Activated CD8-positive, alpha-beta memory T cell treated with anti-CD3 and anti-CD28 coated beads, Interleukin-2, amount 50 U/mL, for 48 hours (primary cell): Measurements from ENCODE around the gene DOCK10.
"Not testable (repeated sequence)": the region's sequence is repeated elsewhere in the genome, so short reads cannot be mapped to it uniquely, and the experiment has no call there.

Experiments
- DNase-seq: peaks from one replicate; pipeline ENCODE4 v3.0.0-alpha.2; 2020

The DOCK10 gene

DNA sequence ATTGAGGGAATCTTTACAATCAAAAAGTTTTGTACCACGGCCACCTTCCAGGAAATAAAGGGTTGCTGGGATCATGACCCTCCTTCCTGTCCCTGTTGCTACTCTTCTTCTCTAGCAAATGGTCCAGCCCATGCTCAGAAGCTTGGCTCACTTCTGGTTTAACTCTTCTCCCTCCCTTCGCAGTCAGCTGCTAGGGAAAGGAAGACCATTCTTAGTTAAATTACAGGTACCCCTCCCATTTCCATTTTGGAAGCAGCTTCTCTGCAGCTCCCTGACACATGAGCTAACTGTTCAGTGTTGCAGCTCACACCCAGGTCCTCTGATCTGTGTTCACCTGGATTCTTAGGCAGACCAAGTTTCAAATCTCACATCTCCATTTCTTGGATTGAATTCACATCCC is 100.3 kb downstream of the DOCK10 start:
- DNase-seq = no peak

DNA sequence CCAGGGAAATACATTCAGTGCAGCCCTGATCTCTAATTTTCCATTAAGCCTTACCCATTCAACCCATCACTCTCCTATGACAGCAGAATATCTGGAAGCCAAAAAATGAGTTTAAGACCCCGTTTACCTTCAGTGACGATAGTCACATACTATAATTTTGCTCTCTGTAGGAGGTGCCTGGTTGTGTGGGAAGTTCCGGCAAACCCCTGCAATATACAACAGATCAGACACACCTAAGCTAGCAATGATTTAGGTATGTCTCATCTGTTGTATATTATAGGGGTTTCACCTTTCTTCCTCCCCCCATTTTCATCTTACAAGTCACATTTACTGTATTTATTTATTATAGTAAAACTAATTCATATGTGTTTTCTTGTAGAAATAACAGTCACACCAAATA is 101.7 kb downstream of the DOCK10 start:
- DNase-seq = no peak

DNA sequence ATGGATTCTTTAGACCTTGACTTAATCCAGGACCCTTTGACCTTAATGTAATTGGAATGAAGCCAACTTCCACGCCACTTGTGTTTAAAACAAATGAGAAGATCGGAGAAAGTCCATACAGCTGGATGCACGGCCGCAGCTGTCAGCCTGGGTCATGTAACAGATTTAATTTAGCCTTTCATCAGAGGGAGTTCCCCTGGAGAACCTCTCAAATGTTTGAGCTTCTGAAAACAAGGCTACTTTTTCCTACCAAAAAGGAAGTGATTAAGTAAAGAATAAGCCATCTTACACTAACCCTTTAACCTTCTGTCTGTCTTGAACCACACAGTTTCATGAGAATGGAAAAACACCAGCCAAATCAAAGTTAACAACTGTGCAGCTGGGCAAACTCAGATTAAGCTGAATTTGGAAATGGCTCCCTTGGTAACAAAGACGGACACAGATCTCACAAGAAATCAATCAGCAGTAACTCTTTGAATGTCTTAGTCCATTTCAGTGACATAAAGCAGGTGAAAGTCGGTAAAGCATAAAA is 103.6 kb downstream of the DOCK10 start:
- no peak for DNase-seq

DNA sequence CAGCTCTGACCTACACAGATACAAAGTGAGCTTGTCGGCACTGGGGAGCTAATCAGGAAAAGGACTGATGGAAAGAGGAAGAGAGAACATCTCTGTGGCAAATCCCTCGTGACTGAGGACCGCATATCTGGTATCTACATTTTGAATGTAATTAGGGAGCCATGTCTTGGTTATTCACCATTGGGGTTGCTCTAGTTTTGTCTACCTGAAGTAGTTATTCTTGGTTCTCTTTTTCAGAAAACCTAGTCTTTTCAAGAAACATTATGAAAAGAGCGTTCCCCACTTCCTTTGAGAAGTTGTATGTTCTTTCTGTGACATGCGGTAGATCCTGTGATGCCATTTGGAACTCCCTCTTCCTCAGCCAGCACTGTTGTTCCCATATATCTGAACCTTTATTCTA is 104.4 kb downstream of the DOCK10 start:
- DNase-seq = no peak

DNA sequence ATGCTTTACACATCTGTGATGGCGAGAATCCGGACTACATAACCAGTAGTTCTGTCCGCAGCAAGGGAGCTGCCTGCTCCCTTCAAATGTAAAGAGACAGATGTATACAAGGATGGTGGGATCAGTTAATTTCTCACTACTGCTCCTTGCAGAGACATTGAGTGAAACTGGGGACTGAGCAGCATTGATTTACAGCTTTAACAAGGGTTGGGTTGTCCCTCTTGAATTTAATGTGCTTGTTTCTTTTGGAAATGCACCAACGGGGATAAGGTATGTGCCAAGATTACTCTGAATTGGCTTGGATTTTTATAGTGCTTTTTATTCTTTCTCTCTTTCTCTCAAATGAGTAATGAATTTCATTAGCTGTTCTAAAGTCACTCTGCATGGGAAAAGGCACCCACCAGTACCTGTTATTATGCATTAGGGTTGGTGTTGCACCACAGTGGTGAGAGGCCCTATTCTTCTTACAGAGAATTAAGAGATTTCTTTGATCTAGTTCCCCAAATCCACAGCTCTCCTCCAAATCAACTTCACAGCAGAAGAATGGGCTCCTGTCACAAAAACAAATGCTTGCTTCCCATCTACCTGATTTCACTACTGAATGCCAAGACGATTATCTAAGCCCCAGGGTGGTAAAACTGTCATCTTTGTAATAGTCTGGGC is 107.6 kb downstream of the DOCK10 start:
- DNase-seq = no peak

DNA sequence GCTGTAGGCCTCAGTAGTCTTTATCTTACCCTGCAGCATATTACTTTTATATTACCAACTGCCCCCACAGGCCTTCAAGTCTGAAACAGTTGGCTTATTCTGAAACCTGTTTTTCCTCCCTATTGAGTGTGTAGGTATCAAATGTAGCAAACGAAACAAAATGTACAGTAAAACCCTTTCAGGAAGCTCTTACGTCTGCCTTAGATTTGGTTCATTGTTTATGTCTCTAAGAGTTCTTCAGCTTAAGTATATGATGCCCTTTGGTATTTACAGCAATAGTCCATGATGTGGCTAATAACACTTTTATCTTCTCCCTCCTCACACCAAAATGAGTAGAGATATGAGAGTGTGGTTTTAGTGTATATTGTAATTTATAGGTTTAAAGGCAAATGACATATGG is 108.8 kb downstream of the DOCK10 start:
- no peak for DNase-seq

DNA sequence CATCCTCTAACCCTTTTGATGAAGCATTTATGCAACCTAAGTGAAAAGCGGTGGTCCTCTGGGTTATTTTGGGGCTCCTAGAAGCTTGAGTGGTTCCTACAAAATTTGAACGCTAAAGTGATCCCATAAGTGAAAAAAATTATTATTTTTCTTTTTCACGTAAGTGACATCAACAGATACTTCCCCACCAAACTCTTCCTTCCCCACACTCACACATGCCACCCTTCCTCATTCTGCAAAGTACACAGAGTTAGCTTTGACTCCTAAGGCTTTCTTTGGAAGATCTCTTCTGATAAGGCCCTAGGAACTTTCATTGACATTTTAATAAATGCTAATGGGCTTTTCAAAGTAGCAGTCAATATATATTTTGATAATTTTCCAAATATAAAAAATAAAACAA is 109.7 kb downstream of the DOCK10 start:
- DNase-seq = no peak

DNA sequence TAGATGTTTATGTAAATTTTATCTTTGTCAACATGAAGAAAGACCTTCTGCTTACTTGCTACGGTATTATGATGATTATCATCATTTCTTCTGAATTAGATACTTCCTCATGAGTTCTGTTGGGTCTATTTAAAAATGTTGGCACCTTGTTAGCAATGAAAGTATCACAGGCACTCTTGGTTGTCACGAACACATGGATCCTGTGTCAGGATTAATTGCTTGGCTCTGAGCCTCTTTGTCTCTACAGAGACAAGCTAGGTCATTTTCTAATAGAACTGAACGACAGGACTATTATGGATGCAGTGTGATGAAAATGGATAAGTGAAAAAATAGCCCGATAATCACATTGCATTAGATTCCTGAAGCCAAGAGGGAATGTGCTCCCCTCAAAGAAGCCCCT is 110.3 kb downstream of the DOCK10 start:
- no peak for DNase-seq

DNA sequence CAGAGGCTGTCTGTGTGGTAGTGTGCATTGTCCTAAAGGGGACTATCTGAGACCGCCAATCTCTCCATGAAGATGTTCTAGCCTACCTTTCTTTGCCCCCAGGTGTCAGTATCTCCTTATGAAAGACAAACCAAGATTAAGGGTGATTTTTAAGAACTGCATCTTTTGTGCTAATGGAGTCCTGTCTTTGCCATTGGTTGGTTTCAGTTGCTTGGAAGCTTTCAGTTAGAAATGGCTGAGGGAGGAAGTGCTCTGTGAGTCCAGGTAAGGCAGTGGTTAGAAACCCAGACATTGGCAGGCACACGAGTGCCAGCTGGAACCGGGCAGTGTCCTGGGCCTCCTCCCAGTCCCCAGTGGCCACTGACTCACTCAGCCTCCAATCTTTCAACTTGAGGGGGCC is 111.3 kb downstream of the DOCK10 start:
- DNase-seq = no peak

DNA sequence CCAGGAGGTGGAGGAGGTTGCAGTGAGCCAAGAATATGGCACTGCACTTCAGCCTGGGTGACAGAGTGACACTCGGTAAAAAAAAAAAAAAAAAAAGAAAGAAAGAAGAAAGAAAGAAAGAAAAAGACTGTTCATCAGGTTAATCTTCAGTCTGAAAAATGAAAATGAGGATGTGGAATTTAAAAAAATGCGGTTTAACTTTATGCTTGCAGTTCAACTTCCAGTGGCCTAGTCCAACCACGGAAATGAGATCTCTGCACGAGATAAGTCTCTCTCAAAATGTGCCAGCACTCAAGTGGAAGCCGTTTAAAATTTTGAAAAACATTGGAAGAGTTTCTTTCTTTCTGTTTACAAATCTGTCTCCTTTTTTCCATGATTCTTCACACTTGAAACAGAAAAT is 112.1 kb downstream of the DOCK10 start:
- no peak for DNase-seq

DNA sequence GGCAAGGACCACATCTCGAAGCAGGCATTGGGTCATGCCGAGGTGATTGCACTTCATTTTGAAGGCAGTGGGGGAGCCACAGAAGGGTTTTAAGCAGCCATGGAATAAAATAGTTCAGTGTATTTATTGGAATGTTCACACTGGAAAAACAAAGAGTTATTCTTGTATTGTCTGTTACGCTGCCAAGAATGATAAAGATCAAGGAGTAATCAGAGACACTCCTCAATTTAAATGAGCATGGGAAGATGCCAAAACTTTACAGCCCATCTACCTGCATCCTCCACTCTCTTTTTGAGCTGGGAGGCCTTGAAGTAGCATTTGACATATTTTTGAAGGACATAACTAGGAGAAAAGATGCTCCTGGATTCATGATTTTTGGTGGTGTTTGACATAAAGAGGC is 112.8 kb downstream of the DOCK10 start:
- no peak for DNase-seq

DNA sequence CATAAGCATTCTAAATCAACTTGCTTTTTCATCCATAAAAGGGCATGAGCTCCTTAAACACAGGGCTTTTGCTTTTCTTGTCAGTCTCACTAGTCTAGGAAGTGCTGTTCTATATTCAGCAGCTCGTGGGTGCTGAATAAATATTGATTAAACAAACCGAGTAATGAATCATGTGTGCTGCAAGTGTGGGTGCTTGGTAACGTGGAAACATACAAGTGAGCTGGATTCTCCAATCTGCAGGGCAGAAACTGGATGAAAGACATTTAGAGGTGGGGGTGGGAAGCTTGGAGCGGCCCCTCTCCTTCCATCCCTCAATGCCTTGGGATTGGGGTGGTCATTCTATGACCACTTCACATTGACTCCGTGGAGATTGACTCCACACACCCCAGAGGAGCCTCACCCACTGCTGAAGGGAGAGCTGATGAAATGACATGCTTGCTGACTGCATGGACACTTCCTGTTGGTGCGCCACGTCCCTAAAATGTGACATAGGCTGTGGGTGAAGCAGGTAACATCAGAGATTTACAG is 114.6 kb downstream of the DOCK10 start:
- DNase-seq = peak; percentile 80

DNA sequence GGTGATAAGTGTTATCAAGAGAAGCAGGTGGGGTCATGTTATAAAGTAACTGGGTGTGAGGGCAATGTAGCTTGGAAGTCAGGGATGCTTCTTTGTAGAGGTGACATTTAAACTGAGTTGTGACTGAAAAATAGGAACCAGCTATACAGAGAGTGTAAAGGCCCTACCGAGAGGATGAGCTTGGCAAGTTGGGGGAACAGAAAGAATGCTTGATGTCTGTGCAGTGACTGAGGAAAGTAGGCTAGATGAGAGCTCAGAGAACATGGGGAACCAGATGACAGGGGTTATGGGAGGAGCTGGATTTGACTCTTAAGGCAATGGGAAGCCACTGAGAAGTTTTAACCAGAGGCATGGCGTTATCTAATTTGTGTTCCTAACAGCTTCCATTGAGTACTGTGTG is 115.3 kb downstream of the DOCK10 start:
- DNase-seq = no peak

DNA sequence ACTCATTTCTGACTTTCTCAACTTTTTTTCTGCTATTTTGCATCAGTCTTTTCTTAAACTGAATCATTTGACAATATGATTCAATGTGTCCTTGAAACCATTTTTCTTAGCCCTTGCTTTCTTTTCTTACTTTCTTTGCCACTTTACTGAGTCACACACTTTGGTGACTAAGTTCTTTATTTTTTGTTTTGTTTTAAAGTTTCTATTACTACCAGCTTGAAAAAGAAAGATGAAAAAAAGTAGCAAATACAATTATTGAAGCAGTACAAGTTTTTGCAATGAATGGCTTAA is 116.5 kb downstream of the DOCK10 start:
- DNase-seq = no peak

DNA sequence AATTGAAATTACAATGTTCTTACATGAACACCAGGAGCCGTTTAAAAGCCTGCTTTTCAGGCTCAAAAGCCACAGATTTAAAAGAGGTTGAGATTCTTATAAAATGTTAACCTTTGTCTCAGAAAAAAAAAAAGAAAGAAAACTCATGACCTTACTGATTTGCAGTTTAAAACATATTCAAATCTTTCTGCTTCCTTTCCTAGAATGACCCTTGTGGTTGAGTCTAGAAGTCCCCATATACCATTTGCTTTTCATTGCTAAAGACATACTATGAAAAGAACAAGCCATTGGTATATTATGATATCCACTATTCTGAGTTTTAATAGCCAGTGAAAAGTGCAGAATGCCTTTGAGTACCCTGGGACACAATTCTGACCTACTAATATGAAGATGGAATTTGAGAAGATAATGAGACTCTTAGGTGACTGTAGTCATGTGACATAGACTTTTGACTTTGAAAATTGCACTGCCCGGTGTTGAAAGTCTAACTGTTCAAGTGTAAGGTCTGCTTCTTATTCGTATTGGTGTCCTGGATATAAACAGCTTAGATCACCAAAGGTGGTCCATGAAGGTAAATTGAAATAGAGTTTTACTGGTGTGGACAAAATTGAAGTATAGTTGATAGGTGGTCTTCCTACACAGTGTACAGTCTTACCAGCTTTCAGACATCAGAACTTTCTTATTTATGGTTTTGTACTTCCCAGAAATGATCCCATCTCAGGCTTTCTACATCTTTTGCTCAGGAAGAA is 117.0 kb downstream of the DOCK10 start:
- DNase-seq = no peak

DNA sequence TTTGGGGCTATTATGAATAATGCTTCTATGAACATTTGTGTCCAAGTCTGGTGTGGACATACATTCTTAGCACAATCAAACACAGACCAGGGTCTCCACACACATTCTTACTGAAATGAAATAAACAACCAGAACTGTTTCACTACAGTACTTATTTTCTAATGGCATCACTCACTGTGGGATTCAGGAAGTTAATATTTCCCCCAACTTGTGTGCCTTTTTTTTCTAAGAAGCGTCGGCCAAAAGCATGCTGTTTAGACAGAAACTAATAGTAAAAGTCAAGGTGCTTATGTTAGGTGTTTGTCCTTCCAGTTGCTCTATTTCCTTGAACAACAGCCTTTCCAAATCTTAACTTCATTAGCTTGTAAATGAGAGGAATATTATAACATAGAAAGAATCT is 117.6 kb downstream of the DOCK10 start:
- no peak for DNase-seq

DNA sequence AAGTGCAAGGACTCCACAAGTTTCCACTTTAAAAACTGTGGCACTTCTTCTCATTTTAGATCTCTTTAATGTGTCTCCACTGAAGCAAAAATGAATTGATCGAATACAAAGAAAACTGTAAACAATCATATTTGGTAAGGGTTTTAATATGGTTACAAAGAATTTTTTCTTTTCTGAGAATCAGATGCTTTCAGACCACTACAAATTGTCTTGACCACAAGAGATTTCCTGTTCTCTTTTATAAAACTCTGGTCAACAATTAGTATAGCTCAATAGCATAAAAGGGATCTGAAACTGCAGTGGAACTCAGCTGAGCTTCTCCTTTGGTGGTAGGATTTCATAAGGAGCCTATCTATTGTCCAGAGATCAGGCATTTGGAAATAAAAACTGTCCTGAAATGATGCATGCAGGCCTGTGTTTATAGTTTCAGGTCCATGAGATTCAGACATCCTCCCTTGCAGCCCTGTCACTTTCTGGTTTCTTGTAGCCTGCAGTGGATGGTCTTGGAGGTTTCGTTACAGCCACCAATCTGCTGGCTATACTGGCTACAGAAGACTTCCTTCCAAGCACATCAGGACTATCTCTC is 120.0 kb downstream of the DOCK10 start:
- no peak for DNase-seq

DNA sequence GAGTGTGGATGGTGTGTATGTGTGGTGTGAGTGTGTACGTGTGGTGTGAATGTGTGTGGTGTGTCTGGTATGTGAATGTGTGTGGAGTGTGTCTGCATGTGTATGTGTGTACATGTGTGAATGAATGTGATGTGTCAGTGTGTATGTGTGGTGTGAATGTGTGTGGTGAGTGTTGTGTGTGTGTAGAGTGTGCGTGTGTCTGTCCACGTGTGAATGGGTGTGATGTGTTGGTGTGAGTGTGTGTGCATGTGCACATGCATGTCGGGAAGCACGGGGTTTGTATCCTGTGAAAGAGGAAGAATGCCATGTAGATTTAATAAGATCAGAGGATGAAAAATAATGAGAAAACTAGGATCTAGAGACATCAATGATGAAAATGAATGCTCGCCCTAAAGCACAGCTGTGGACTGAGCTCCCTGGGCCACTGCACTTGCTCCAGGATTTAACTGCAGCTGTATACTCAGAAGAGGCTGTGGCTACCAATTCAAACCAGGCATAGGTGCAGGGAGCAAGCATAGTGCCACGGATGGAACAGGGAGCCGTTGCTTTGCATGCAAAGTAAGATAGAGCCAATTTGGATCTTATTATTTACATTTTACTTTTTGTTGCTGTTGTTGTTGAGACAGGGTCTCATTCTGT is 122.7 kb downstream of the DOCK10 start:
- no peak for DNase-seq

DNA sequence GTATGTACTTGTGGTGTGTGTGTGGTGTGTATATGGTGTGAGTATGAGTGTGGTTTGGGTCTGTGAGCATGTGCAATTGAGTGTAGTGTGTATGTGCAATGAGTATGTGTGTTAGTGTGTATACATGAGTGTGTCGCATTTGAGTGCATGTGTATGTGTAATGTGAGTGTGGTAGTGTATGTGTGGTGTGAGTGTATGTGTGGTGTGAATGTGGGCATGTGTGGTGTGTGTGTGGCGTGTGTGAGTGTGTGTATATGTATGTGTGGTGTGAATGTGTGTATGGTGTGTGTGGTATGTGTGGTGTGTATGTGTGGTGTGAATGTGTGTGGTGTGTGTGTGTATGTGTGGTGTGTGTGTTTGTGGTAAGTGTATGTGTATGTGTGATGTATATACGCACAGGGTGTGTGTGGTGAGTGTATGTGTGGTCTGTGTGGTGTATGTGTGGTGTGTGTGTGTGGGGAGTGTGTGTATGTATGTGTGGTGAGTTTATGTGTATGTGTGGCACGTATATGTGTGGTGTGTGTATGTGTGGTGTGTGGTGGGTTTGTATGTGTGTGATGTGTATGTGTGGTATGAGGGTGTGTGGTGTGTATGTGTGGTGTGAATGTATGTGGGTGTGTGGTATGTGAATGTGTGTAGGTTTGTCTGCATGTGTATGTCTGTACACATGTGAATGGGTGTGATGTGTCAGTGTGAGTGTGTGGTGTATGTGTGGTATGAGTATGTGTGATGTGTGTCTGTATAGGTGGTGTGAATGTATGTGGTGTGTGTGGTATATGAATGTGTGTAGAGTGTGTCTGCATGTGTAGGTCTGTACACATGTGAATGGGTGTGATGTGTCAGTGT is 123.4 kb downstream of the DOCK10 start:
- no peak for DNase-seq

DNA sequence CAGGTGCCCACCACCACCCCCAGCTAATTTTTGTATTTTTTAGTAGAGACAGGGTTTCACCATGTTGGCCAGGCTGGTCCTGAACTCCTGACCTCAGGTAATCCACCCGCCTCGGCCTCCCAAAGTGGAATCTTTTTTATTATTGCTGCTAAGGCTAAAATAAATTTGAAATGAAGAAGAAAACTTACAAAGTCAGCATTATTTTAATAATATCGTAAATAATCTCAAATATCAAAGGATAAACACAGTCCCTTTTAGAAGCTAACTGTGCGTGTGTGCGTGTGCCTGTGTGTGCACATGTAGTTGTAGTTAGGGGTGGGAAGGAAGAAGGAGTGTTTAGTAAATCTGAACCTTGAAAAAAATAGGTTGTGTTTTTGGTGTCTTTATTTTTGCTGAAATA is 125.0 kb downstream of the DOCK10 start:
- not testable (repeated sequence) for DNase-seq

DNA sequence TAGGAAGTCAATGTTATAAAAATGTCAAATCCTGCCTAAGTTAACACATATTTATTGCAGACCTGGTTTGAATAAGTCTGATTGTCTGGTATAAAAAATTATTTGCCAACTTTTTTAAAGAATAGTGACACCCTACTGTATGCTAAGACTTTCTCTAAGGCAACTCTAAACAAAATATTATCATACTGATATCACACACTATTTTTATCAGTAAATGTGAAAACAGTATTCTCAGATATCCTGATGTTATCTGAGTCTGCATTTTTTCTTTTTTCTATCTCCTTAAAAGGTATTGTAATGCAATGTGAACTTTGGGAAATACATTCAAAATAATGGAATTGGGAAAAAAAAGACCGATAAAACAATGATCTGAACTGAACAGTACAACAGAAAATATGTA is 127.1 kb downstream of the DOCK10 start:
- DNase-seq = no peak

DNA sequence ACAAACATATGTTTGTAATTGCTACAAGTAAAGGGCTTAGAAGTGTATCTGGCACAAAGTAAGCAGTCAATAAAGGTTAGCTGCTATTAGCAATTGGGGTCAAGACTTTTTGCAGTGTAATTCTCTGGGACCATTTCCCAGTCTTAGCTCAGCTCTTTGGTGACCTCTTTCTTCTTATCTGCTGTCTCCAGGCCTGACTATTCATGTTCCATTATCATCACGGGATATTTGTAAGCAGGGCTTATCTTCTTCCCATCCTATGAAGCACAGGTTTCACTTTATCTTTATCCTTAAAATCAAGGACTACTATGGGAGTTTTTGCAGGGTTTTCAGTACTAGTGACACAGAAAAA is 131.7 kb downstream of the DOCK10 start:
- DNase-seq = no peak
